Measurements from ENCODE around the gene LNX1.

GRCh38 chr4:53432528-53433424, 158.5 kb downstream of the LNX1 start:
- TF ChIP-seq CTCF (IDR thresholded peaks at IDR 0.05): no peak
- no peak for TF ChIP-seq EP300 (IDR thresholded peaks at IDR 0.05)

All from tibial nerve (tissue), 4 donors.